Endothelial cell of umbilical vein (primary cell): ENCODE results near the gene SLC22A23.

Source experiments
- CTCF ChIP-seq, 2 donors: IDR thresholded peaks; 1 replicate in 1 of 2; 2 replicates in 1 of 2; pipeline ENCODE4 v1.5.1; 2011; ENCODE audit warnings: low read length in 2 of 2, mild to moderate bottlenecking in 2 of 2, moderate library complexity in 2 of 2, control low read depth in 1 of 2, inconsistent platforms in 1 of 2, low read depth in 1 of 2; ENCODE audit not compliant: insufficient read depth in 1 of 2; ENCODE audit errors: extremely low read depth in 1 of 2
- JUN ChIP-seq: IDR thresholded peaks from 2 replicates; pipeline ENCODE4 v1.6.1; 2011; ENCODE audit warnings: borderline replicate concordance, low read depth; ENCODE audit not compliant: insufficient read length, insufficient read depth
- MAX ChIP-seq: IDR thresholded peaks from 2 replicates; pipeline ENCODE4 v1.6.1; 2011; ENCODE audit not compliant: insufficient read depth, insufficient read length
- POLR2AphosphoS5 ChIP-seq: IDR thresholded peaks from 2 replicates; pipeline ENCODE4 v1.6.1; 2012; ENCODE audit warnings: low read depth, mild to moderate bottlenecking, control low read depth, low read length, moderate library complexity; ENCODE audit not compliant: insufficient read depth

GRCh38 chr6:3433005-3433404 lies 23.8 kb downstream of the SLC22A23 start:
- TF ChIP-seq CTCF (IDR thresholded peaks at IDR 0.05; ENCODE audit: extremely low read depth in 1 of 2, insufficient read depth in 1 of 2, low read depth in 1 of 2, low read length in 2 of 2) (no peak), JUN (no peak), MAX (no peak), POLR2AphosphoS5 (no peak)
